Spleen (tissue), 11 donors: ENCODE results near the gene FMNL1. TPM values are rescaled to one million over a fixed set of nuclear protein-coding genes. Genes with fewer than 3 reads are reported as not detected.
A peak's percentile ranks its signal among the peaks of the same experiment; 100 is the strongest.

Source experiments
- DNase-seq: peaks from one replicate; pipeline ENCODE4 v3.0.0-alpha.2; 2020
- H3K27ac ChIP-seq, 8 donors: fragments of 200-600 bp; sonication (generic) in 7 of 8; 1 replicate in 4 of 8; 2 replicates in 4 of 8; pipeline versions ENCODE4 v1.5.0 to v1.8.0; 2016 to 2021; ENCODE audit warnings: inconsistent platforms in 4 of 8, mild to moderate bottlenecking in 4 of 8, moderate library complexity in 1 of 8
- H3K27me3 ChIP-seq, 7 donors: fragments of 200-600 bp; sonication (generic) in 6 of 7; replicated peaks in 1 of 7; 1 replicate in 4 of 7; 2 replicates in 3 of 7; pipeline versions ENCODE4 v1.5.0 to v1.8.0; 2016 to 2021; ENCODE audit warnings: inconsistent platforms in 3 of 7, mild to moderate bottlenecking in 1 of 7
- H3K36me3 ChIP-seq, 6 donors: fragments of 200-600 bp; sonication (generic) in 5 of 6; 1 replicate in 4 of 6; 2 replicates in 2 of 6; pipeline versions ENCODE4 v1.5.0 to v1.8.0; 2016 to 2021; ENCODE audit warnings: inconsistent platforms in 2 of 6
- H3K4me1 ChIP-seq, 6 donors: fragments of 200-600 bp; sonication (generic) in 5 of 6; 1 replicate in 3 of 6; 2 replicates in 3 of 6; pipeline versions ENCODE4 v1.5.0 to v1.8.0; 2016 to 2021; ENCODE audit warnings: inconsistent platforms in 3 of 6
- H3K4me3 ChIP-seq, 8 donors: fragments of 200-600 bp; sonication (generic) in 7 of 8; 1 replicate in 4 of 8; 2 replicates in 4 of 8; pipeline versions ENCODE4 v1.5.0 to v1.8.0; 2016 to 2021; ENCODE audit warnings: inconsistent platforms in 4 of 8, mild to moderate bottlenecking in 4 of 8, moderate library complexity in 2 of 8
- H3K9me3 ChIP-seq, 8 donors: fragments of 200-600 bp; sonication (generic) in 7 of 8; 1 replicate in 4 of 8; 2 replicates in 4 of 8; pipeline versions ENCODE4 v1.5.0 to v1.8.0; 2016 to 2021; ENCODE audit warnings: inconsistent platforms in 4 of 8
- CTCF ChIP-seq, 11 experiments: fragments of 200-600 bp in 7 of 11; fragments of 450-650 bp in 4 of 11; sonication (generic) in 4 of 11; IDR thresholded peaks in 8 of 11; conservative IDR thresholded peaks in 3 of 11; 1 replicate in 7 of 11; 2 replicates in 4 of 11; pipeline versions ENCODE4 v1.4.0 to v1.8.0; 2016 to 2021; ENCODE audit warnings: antibody characterized with exemption in 11 of 11, inconsistent platforms in 4 of 11, mild to moderate bottlenecking in 1 of 11
- POLR2A ChIP-seq, 3 donors: fragments of 450-650 bp; IDR thresholded peaks; one replicate each; pipeline ENCODE4 v1.5.1; 2017; ENCODE audit warnings: antibody characterized with exemption in 3 of 3, mild to moderate bottlenecking in 1 of 3
- POLR2AphosphoS5 ChIP-seq, 3 donors: sonication (generic); formaldehyde crosslinking; IDR thresholded peaks; one replicate each; pipeline ENCODE4 v1.5.1; 2017; ENCODE audit warnings: antibody characterized with exemption in 3 of 3
- WGBS, 5 donors: extraction: QIAGEN DNeasy Blood & Tissue Kit in 3 of 5; methylation state at CpG; one replicate each; pipeline versions ENCODE4 v1.1.5 to v1.1.7; 2013 to 2018; 5-methylcytosine and 5-hydroxymethylcytosine counted together
- intact Hi-C: fragments of 100-400 bp; cut with DNase I; formaldehyde crosslinking; loops from one replicate; pipeline ENCODE4 v1.15.0; 2023; ENCODE audit warnings: low total_unique reads
- polyA plus RNA-seq, 3 donors: library from polyadenylated mRNA; stranded (reverse); fragments of 200-250 nt; gene quantifications; one replicate each; pipeline ENCODE4 v1.2.1, GENCODE V29; 2013
- total RNA-seq, 7 donors: library from RNA; depleted of rRNA in 3 of 7; stranded (reverse); fragments of >200 nt in 3 of 7; fragmentation: NEBNext Ultra II Directional in 4 of 7; extraction: Animal tissue kit (Norgen Biotek cat#: 25700) in 4 of 7; gene quantifications; one replicate each; pipeline versions ENCODE4 v1.1.0 to v1.2.1, GENCODE V29; 2016 to 2021
- donor health status: healthy with polysubstance abuse.
- donor health status: DM: no; HTN: no; CAD: no; lungs with moderate emphysema.
- donor health status: DM: no; HTN: no; CAD: no.
- donor health status: Bipolar disorder and iron deficiency.
- donor health status: healthy.
- donor health status: DM: no; HTN: no; CAD: no.
- donor health status: DM: yes; HTN: yes; CAD: no.

The FMNL1 gene
- total and polyA plus RNA-seq, 10 donors: 40.8 to 281 (median 142) TPM

- Histone ChIP-seq H3K27ac (no peak overlapping the region), H3K9me3 (no peaks in the 10 kb centered on the region), H3K36me3 (peaks cover 0 to 10% (median 0%) of the 10 kb centered on the region in 6 donors), H3K4me1 (peaks cover 0 to 37% (median 4%) of the 10 kb centered on the region in 6 donors), H3K27me3 (no peaks in the 10 kb centered on the region), H3K4me3 (no peak overlapping the region)
- no peak for DNase-seq
- 91 to 97% (median 95%) methylated on average over 7 to 8 of the region's 8 CpGs for WGBS, 5 donors
- intact Hi-C loops: no loop called here
- no peak for TF ChIP-seq CTCF (IDR thresholded peaks at IDR 0.05 in 8 of 11, conservative IDR thresholded peaks at IDR 0.05 in 3 of 11)
- TF ChIP-seq POLR2AphosphoS5 (IDR thresholded peaks at IDR 0.05): no peak
These were observed 33.7 kb downstream of the FMNL1 start for GRCh38 chr17:45255358-45255757.

- no peak for DNase-seq
- intact Hi-C loops: no loop called here
- Histone ChIP-seq H3K4me1 (peaks cover 0 to 36% (median 7%) of the 10 kb centered on the region in 6 donors), H3K27me3 (no peaks in the 10 kb centered on the region), H3K4me3 (no peak overlapping the region), H3K9me3 (no peaks in the 10 kb centered on the region), H3K36me3 (peaks cover 0 to under 1% (median 0%) of the 10 kb centered on the region in 6 donors), H3K27ac (peak overlapping the region in 2 of 8 donors; percentile 2 to 73)
- WGBS, 5 donors: 56 to 79% (median 79%) methylated on average over 10 to 14 of the region's 14 CpGs
- TF ChIP-seq POLR2A (IDR thresholded peaks at IDR 0.05): no peak
- TF ChIP-seq POLR2AphosphoS5 (IDR thresholded peaks at IDR 0.05): no peak
- TF ChIP-seq CTCF (IDR thresholded peaks at IDR 0.05 in 8 of 11, conservative IDR thresholded peaks at IDR 0.05 in 3 of 11): peak in 1 of 11 experiments; percentile 17
These were observed 34.7 kb downstream of the FMNL1 start for GRCh38 chr17:45256114-45256966.

- WGBS, 5 donors: 79 to 91% (median 86%) methylated on average over 16 of the region's 16 CpGs
- H3K27me3 ChIP-seq: no peaks in the 10 kb centered on the region
- no peaks in the 10 kb centered on the region for H3K9me3 ChIP-seq
- no peak for DNase-seq
- intact Hi-C loops: no loop called here
- H3K4me3 ChIP-seq: no peak overlapping the region
- H3K36me3 ChIP-seq: no peaks in the 10 kb centered on the region
- no peak overlapping the region for H3K27ac ChIP-seq
- H3K4me1 ChIP-seq: peaks cover 0 to 39% (median 15%) of the 10 kb centered on the region in 6 donors
- no peak for TF ChIP-seq CTCF (IDR thresholded peaks at IDR 0.05 in 8 of 11, conservative IDR thresholded peaks at IDR 0.05 in 3 of 11)
- no peak for TF ChIP-seq POLR2AphosphoS5 (IDR thresholded peaks at IDR 0.05)
These were observed 35.4 kb downstream of the FMNL1 start for GRCh38 chr17:45257115-45257514.

GRCh38 chr17:45258981-45259380 lies 37.3 kb downstream of the FMNL1 start:
- no peak overlapping the region for H3K4me3 ChIP-seq
- DNase-seq: no peak
- H3K27me3 ChIP-seq: no peaks in the 10 kb centered on the region
- H3K9me3 ChIP-seq: no peaks in the 10 kb centered on the region
- intact Hi-C loops: no loop called here
- WGBS, 5 donors: 45 to 71% (median 46%) methylated on average over 5 of the region's 5 CpGs
- H3K27ac ChIP-seq: no peak overlapping the region
- H3K4me1 ChIP-seq: peaks cover 0 to 46% (median 26%) of the 10 kb centered on the region in 6 donors
- TF ChIP-seq POLR2AphosphoS5 (IDR thresholded peaks at IDR 0.05) (no peak), CTCF (IDR thresholded peaks at IDR 0.05 in 8 of 11, conservative IDR thresholded peaks at IDR 0.05 in 3 of 11) (no peak), POLR2A (IDR thresholded peaks at IDR 0.05) (no peak)
- H3K36me3 ChIP-seq: peaks cover 0 to 14% (median 6%) of the 10 kb centered on the region in 6 donors
